GM21528 (cell line): ENCODE data around the gene ITGB8.
"Not testable (repeated sequence)": the region's sequence is repeated elsewhere in the genome, so short reads cannot be mapped to it uniquely, and the experiment has no call there.

ENCODE experiments used
- ATAC-seq: cut with Tn5 transposase; IDR thresholded peaks from one replicate; pipeline ENCODE4 v1.9.1; 2021; ENCODE audit warnings: mild to moderate bottlenecking, moderate library complexity; ENCODE audit not compliant: unreplicated experiment, low FRiP score

ITGB8 gene

GRCh38 chr7:20364571-20365196, 34.0 kb downstream of the ITGB8 start:
- no peak for ATAC-seq

- no peak for ATAC-seq
Measured at GRCh38 chr7:20365486-20365885, 34.8 kb downstream of the ITGB8 start.

GRCh38 chr7:20374399-20374798, 43.7 kb downstream of the ITGB8 start:
- ATAC-seq, result no peak

GRCh38 chr7:20376796-20377195, 46.1 kb downstream of the ITGB8 start:
- no peak for ATAC-seq

- no peak for ATAC-seq
Measured at GRCh38 chr7:20381406-20382034, 50.8 kb downstream of the ITGB8 start.

- ATAC-seq, result no peak
Measured at GRCh38 chr7:20383351-20383750, 52.7 kb downstream of the ITGB8 start.

- ATAC-seq, result no peak
Measured at GRCh38 chr7:20385126-20385525, 54.4 kb downstream of the ITGB8 start.

- ATAC-seq, result no peak
Measured at GRCh38 chr7:20388084-20388483, 57.4 kb downstream of the ITGB8 start.

GRCh38 chr7:20389192-20389591, 58.5 kb downstream of the ITGB8 start:
- not testable (repeated sequence) for ATAC-seq

- no peak for ATAC-seq
Measured at GRCh38 chr7:20393021-20393610, 62.4 kb downstream of the ITGB8 start.

- ATAC-seq, result no peak
Measured at GRCh38 chr7:20393616-20394015, 62.9 kb downstream of the ITGB8 start.

GRCh38 chr7:20394284-20394683, 63.6 kb downstream of the ITGB8 start:
- ATAC-seq, result no peak

GRCh38 chr7:20395104-20395503, 64.4 kb downstream of the ITGB8 start:
- ATAC-seq, result no peak

- peak; percentile 56 for ATAC-seq
Measured at GRCh38 chr7:20395511-20395910, 64.8 kb downstream of the ITGB8 start.

- no peak for ATAC-seq
Measured at GRCh38 chr7:20399521-20399920, 68.8 kb downstream of the ITGB8 start.

GRCh38 chr7:20401861-20402746, 71.4 kb downstream of the ITGB8 start:
- no peak for ATAC-seq

GRCh38 chr7:20402747-20403230, 72.1 kb downstream of the ITGB8 start:
- no peak for ATAC-seq

- ATAC-seq, result no peak
Measured at GRCh38 chr7:20403331-20403730, 72.6 kb downstream of the ITGB8 start.

- ATAC-seq, result no peak
Measured at GRCh38 chr7:20404320-20404719, 73.6 kb downstream of the ITGB8 start.

GRCh38 chr7:20407585-20408466, 77.1 kb downstream of the ITGB8 start:
- ATAC-seq, result no peak
